HG03045 (cell line): ENCODE data around the gene RAB3C.
"Not testable (repeated sequence)": the region's sequence is repeated elsewhere in the genome, so short reads cannot be mapped to it uniquely, and the experiment has no call there.

Experiments used
- ATAC-seq: cut with Tn5 transposase; IDR thresholded peaks from one replicate; pipeline ENCODE4 v1.9.1; 2021; ENCODE audit warnings: mild to moderate bottlenecking, moderate library complexity; ENCODE audit not compliant: unreplicated experiment

The RAB3C gene

DNA sequence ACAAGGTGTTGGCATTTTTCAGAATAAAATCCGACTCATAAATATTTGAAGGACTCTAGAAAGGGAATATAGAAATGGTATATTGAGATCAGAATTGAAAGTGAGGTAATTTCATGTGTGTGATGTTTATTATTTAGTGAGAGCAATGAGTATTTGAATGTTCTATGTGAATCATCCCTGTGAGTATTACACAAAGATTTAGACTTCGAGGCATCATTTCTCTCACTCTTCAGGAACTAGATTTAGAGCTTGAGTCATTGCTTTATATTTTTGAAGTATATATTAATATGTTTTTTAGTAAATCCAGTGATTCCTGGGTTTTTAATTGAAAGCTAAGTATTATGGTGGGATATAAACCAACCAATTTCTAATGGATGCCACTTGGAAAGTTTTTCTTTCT, 91.2 kb downstream of the RAB3C start:
- ATAC-seq, result no peak

GRCh38 chr5:58674711-58675110, 91.8 kb downstream of the RAB3C start:
- ATAC-seq, result no peak

GRCh38 chr5:58675341-58675740, 92.5 kb downstream of the RAB3C start:
- ATAC-seq, result no peak

DNA sequence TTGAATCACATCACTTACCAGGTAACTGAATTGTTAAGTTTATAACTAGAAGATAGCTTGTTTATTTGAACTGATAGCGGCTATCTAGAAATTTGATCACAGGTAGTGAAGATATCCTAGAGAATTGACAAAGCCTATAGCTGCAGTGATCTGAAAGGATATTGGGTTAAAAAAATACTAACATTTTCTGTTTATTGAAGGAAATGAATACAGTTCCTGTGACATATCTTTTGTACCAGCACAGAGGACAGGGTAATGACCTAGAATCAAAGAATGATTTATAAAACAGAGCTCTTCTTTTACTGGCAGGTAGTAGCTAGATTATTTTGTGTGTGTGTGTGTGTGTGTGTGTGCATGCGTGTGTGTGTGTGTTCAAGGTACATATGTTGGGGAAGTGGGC, 94.8 kb downstream of the RAB3C start:
- no peak for ATAC-seq

DNA sequence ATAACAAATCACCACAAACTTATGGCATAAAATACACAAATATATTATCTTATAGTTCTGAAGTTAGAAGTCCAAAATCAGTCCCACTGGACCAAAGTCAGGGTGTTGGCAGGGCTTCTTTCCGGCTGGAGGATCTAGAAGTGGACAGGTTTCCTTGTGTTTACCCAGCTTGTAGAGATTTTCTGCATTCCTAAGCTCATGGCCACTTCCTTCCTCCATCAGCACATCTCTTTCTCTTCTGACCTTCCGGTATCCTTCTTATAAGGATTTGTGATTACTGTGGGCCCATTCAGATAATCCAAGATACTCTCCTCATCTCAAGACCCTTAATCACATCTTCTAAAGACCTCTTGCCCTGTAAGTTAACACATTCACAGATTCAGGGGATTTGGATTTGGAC, 97.6 kb downstream of the RAB3C start:
- ATAC-seq, result no peak

GRCh38 chr5:58681943-58682342, 99.1 kb downstream of the RAB3C start:
- ATAC-seq, result no peak

DNA sequence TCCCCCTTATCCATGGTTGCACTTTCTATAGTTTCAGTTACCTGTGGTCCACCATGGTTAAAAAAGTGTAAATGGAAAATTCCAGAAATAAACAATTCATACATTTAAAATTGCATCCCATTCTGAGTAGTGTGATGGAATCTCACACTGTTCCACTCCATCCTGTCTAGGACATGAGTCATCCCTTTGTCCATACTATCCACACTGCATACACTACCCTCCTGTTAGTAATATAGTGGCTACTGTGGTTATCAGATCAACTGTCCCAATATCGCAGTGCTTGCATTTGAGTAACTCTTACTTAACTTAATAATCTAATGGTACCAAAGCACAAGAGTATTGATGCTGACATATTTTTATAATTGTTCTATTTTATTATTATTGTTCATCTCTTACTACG, 100.7 kb downstream of the RAB3C start:
- no peak for ATAC-seq

DNA sequence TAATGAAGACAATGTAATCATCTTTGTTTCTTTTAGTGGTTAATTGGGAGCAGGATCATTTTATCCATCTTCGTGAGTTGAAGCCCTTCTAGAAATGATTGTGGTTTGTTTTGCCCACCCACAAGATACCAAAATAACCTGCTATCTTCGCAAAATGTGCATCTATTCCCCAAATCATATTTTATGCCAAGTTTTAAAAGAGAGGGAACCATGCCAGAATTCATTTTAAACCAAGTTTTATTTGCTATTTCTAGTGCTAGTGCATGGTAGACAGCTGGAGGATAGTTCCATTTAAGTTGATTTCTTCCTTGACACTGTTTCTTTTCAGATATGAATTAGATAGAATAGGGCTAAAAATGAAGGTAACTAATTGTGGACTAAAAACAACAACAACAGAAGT, 104.2 kb downstream of the RAB3C start:
- no peak for ATAC-seq

DNA sequence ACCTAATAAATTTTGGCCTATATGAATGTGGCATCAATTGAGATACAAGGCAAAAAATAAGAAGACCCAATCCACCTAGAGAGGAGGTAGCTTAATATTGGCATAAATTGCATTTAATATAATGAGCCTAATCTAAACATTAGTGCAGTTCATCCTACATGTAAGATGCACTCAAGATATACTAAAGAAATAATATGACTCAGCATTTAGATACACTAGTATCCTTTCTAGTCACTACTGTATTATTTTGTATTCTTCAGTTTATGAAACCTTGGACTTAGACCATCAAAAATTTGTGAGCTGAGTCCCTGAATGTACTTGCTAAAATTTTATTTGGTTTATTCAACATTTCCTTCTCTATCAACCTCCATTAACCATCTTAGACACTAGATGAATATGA, 104.7 kb downstream of the RAB3C start:
- no peak for ATAC-seq

- not testable (repeated sequence) for ATAC-seq
These were observed 116.3 kb downstream of the RAB3C start for GRCh38 chr5:58699088-58699761.

GRCh38 chr5:58699762-58700118, 116.9 kb downstream of the RAB3C start:
- no peak for ATAC-seq

- ATAC-seq, result no peak
These were observed 121.2 kb downstream of the RAB3C start for GRCh38 chr5:58703925-58704555.

DNA sequence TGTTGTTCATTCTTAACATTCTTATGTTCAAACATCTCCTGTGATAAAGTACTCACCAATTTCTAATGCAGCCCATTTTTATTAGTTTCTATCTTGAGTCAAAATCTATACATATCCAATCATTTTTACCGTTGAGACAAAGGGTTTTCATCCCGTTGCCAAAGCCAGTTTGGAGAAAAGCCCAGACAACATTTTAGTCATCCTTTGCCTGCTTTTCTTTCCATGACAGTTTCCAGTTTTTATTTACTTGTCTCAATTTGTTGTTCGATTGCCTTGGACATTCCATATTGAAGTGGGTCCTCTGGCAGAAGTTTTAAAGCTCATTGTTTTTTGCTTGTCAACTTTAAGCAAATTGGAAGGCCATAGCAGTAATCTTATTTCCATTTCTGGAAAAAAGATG, 123.9 kb downstream of the RAB3C start:
- no peak for ATAC-seq

DNA sequence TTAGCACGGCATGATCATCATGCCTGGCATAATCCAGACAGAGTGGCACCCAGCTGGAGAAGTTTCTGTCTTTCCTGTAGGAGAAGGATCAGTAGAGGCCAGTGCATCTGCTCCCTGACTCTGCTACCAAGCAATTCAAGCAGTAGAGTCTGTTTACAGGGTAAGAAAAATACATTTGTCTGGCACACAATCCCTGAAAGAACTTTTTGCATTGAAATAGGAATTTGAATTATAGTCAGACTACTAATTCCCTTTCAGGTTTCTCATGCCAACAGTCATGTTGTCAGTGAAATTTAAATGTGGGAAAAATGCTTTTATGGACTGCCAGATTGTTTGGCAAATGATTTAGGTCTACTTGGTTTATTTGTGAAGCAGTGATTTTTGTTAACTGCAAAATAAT, 125.6 kb downstream of the RAB3C start:
- ATAC-seq, result no peak

DNA sequence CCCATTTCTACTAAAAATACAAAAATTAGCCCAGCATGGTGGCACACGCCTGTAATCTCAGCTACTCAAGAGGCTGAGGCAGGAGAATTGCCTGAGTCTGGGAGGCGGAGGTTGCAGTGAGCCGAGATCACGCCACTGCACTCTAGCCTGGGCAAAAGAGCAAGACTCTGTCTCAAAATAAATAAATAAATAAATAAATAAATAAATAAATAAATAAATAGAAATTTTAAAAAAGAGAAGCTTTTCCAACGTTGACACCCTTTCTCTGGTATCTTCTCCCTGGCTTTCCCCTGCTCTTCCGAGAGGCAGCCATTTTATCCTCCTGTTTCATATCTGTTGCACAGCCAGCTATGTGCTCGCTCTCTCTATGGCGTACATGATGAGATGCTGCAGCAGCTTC, 127.5 kb downstream of the RAB3C start:
- not testable (repeated sequence) for ATAC-seq

GRCh38 chr5:58710871-58711270, 128.0 kb downstream of the RAB3C start:
- ATAC-seq, result no peak

GRCh38 chr5:58711965-58712364, 129.1 kb downstream of the RAB3C start:
- no peak for ATAC-seq

GRCh38 chr5:58714046-58714445, 131.2 kb downstream of the RAB3C start:
- no peak for ATAC-seq

DNA sequence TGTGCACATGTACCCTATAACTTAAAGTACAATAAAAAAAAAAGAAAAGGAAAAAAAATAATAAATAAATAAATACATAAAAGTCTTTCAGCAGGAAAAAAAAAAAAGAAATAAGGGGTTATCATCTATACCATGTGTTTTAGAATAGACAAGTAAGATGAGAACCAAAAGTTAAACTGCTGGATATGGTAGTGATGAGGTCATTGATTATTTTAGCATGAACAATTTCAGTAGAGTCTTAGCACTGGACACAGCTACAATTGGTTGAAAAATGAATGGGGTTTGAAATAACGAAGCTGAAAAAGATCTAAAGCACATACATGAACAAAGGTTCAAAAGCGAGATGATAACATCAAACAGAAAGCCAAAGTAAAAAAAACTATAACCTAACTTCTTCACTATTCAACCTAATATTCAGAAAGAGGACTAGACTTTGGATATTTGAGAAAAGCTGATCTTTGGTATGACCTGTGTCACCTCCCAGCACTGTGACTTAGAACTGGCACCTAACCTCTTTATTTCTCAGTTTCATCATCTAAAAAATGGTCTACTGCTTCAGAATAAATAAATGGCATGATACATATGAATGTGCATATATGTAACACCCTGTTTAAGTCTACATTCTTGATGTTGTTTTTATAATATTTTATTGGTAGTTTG, 133.3 kb downstream of the RAB3C start:
- no peak for ATAC-seq

DNA sequence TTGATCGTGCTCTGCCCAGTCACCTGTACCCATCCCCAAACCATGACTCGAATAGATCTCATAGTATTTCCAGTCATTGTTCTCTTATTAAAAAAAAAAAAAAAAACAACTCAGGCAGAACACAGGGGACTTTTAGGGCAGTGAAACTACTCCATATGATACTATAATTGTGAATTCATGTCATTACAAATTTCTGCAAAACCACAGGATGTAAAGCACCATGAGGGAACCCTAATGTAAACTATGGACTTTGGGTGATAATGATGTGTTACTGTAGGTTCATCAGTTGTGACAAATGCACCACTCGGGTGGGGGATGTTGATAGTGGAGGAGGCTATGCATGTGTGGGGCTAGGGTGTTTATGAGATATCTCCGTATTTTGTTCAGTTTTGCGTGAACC, 133.8 kb downstream of the RAB3C start:
- ATAC-seq, result no peak

- ATAC-seq, result no peak
These were observed 134.6 kb downstream of the RAB3C start for GRCh38 chr5:58717303-58718007.
